Dermis blood vessel endothelial cell (primary cell): ENCODE results near the gene FOXO6. TPM values are rescaled to one million over a fixed set of nuclear protein-coding genes. Genes with fewer than 3 reads are reported as not detected.

Experiments used
- DNase-seq: peaks from one replicate; pipeline ENCODE4 v3.0.0; 2010
- total RNA-seq: library from RNA; depleted of rRNA; stranded (reverse); fragments of >200 nt; gene quantifications from 2 replicates; pipeline ENCODE4 v1.2.3, GENCODE V29; 2014

The FOXO6 gene
- total RNA-seq: 0.05 TPM in 1 of 2 replicates, not detected in the other

GRCh38 chr1:41360786-41361494, at the start of gene FOXO6:
TSS of gene FOXO6 (plus strand) at chr1:41361434.
- peak; percentile 98 for DNase-seq

- DNase-seq: no peak
Observed at GRCh38 chr1:41312991-41313645, 48.1 kb upstream of the FOXO6 start.

- DNase-seq: peak; percentile 56
Observed at GRCh38 chr1:41313661-41314131, 47.5 kb upstream of the FOXO6 start.

- DNase-seq: no peak
Observed at GRCh38 chr1:41314376-41315145, 46.7 kb upstream of the FOXO6 start.

- DNase-seq: no peak
Observed at GRCh38 chr1:41315146-41315822, 46.0 kb upstream of the FOXO6 start.

- DNase-seq: no peak
Observed at GRCh38 chr1:41315871-41316270, 45.4 kb upstream of the FOXO6 start.

GRCh38 chr1:41317361-41317760, 43.9 kb upstream of the FOXO6 start:
- no peak for DNase-seq

- no peak for DNase-seq
Observed at GRCh38 chr1:41318135-41318534, 43.1 kb upstream of the FOXO6 start.

- no peak for DNase-seq
Observed at GRCh38 chr1:41319106-41319755, 42.0 kb upstream of the FOXO6 start.

- DNase-seq: no peak
Observed at GRCh38 chr1:41319807-41320711, 41.2 kb upstream of the FOXO6 start.

- DNase-seq: no peak
Observed at GRCh38 chr1:41320895-41321676, 40.1 kb upstream of the FOXO6 start.

- no peak for DNase-seq
Observed at GRCh38 chr1:41322101-41322661, 39.1 kb upstream of the FOXO6 start.

- DNase-seq: peak; percentile 69
Observed at GRCh38 chr1:41322835-41323234, 38.4 kb upstream of the FOXO6 start.

- DNase-seq: no peak
Observed at GRCh38 chr1:41323243-41323642, 38.0 kb upstream of the FOXO6 start.

- no peak for DNase-seq
Observed at GRCh38 chr1:41325801-41326200, 35.4 kb upstream of the FOXO6 start.

- DNase-seq: no peak
Observed at GRCh38 chr1:41327383-41327999, 33.7 kb upstream of the FOXO6 start.

GRCh38 chr1:41328001-41328615, 33.1 kb upstream of the FOXO6 start:
- DNase-seq: no peak

GRCh38 chr1:41328780-41329640, 32.2 kb upstream of the FOXO6 start:
- DNase-seq: no peak
